Neural crest cell (in vitro differentiated cells): ENCODE results near the gene TULP4. TPM values are rescaled to one million over a fixed set of nuclear protein-coding genes. Genes with fewer than 3 reads are reported as not detected.
"Not testable (repeated sequence)": the region's sequence is repeated elsewhere in the genome, so short reads cannot be mapped to it uniquely, and the experiment has no call there.

Experiments used
- DNase-seq: peaks from one replicate; pipeline ENCODE4 v3.0.0; 2021; ENCODE audit warnings: low read depth, mixed read lengths, low spot score
- H3K27ac Mint-ChIP-seq: one replicate; pipeline ENCODE4 v1.8.0; 2021; ENCODE audit warnings: mild to moderate bottlenecking, mixed read lengths; ENCODE audit not compliant: unreplicated experiment
- H3K27me3 Mint-ChIP-seq: 2 replicates; pipeline ENCODE4 v1.8.0; 2021; ENCODE audit warnings: low read depth, mild to moderate bottlenecking, mixed read lengths
- H3K36me3 Mint-ChIP-seq: 2 replicates; pipeline ENCODE4 v1.8.0; 2021; ENCODE audit warnings: low read depth, mild to moderate bottlenecking, mixed read lengths
- H3K4me1 Mint-ChIP-seq: 2 replicates; pipeline ENCODE4 v1.8.0; 2021; ENCODE audit warnings: mixed read lengths
- H3K4me3 Mint-ChIP-seq: one replicate; pipeline ENCODE4 v1.8.0; 2021; ENCODE audit warnings: mild to moderate bottlenecking, mixed read lengths
- H3K9me3 Mint-ChIP-seq: 2 replicates; pipeline ENCODE4 v1.8.0; 2021; ENCODE audit warnings: mixed read lengths
- CTCF ChIP-seq: fragments of 200-600 bp; sonication (generic); conservative IDR thresholded peaks from 2 replicates; pipeline ENCODE4 v1.5.0; 2021; ENCODE audit warnings: antibody characterized with exemption, mild to moderate bottlenecking
- total RNA-seq: library from RNA; stranded (reverse); gene quantifications from 2 replicates; pipeline ENCODE4 v1.2.1, GENCODE V29; 2021

Gene TULP4
- total RNA-seq, 1 donor from 2014 or later, result 115 TPM

GRCh38 chr6:158552796-158553138 is 240.5 kb downstream of the TULP4 start:
- Mint-ChIP-seq H3K27me3 (no peaks in the 10 kb centered on the region), H3K27ac (no peak overlapping the region), H3K36me3 (no peaks in the 10 kb centered on the region), H3K4me3 (no peak overlapping the region), H3K9me3 (no peaks in the 10 kb centered on the region), H3K4me1 (peaks cover 17% of the 10 kb centered on the region)
- no peak for TF ChIP-seq CTCF
- DNase-seq, result no peak

GRCh38 chr6:158554611-158555361 is 242.5 kb downstream of the TULP4 start:
- Mint-ChIP-seq H3K9me3 (no peaks in the 10 kb centered on the region), H3K36me3 (no peaks in the 10 kb centered on the region), H3K4me1 (peaks cover 21% of the 10 kb centered on the region), H3K27me3 (no peaks in the 10 kb centered on the region), H3K27ac (no peak overlapping the region), H3K4me3 (no peak overlapping the region)
- DNase-seq, result no peak
- TF ChIP-seq CTCF, result no peak

GRCh38 chr6:158556113-158556512 is 243.8 kb downstream of the TULP4 start:
- Mint-ChIP-seq H3K4me1 (peaks cover 27% of the 10 kb centered on the region), H3K36me3 (no peaks in the 10 kb centered on the region), H3K9me3 (no peaks in the 10 kb centered on the region), H3K4me3 (peak overlapping the region; percentile 38), H3K27me3 (no peaks in the 10 kb centered on the region), H3K27ac (no peak overlapping the region)
- DNase-seq, result no peak
- TF ChIP-seq CTCF, result no peak

GRCh38 chr6:158557110-158557509 is 244.8 kb downstream of the TULP4 start:
- H3K4me1 Mint-ChIP-seq, result peaks cover 37% of the 10 kb centered on the region
- H3K4me3 Mint-ChIP-seq, H3K27me3 Mint-ChIP-seq, H3K36me3 Mint-ChIP-seq, H3K9me3 Mint-ChIP-seq, H3K27ac Mint-ChIP-seq, DNase-seq: not testable (repeated sequence)

- no peaks in the 10 kb centered on the region for H3K9me3 Mint-ChIP-seq
- no peak for TF ChIP-seq CTCF
- DNase-seq, result no peak
- H3K4me1 Mint-ChIP-seq, result peaks cover 42% of the 10 kb centered on the region
- H3K36me3 Mint-ChIP-seq, result no peaks in the 10 kb centered on the region
- H3K4me3 Mint-ChIP-seq, result peak overlapping the region; percentile 89
- H3K27ac Mint-ChIP-seq, result no peak overlapping the region
- no peaks in the 10 kb centered on the region for H3K27me3 Mint-ChIP-seq
Observed at GRCh38 chr6:158557927-158558326, 245.7 kb downstream of the TULP4 start.

GRCh38 chr6:158558415-158559306 is 246.4 kb downstream of the TULP4 start:
- Mint-ChIP-seq H3K9me3 (no peaks in the 10 kb centered on the region), H3K4me3 (peak overlapping the region; percentile 89), H3K4me1 (peaks cover 42% of the 10 kb centered on the region), H3K36me3 (no peaks in the 10 kb centered on the region), H3K27me3 (no peaks in the 10 kb centered on the region), H3K27ac (no peak overlapping the region)
- TF ChIP-seq CTCF, result no peak
- DNase-seq, result no peak
